ENCODE results near the gene INPP5D.

The INPP5D gene

DNA sequence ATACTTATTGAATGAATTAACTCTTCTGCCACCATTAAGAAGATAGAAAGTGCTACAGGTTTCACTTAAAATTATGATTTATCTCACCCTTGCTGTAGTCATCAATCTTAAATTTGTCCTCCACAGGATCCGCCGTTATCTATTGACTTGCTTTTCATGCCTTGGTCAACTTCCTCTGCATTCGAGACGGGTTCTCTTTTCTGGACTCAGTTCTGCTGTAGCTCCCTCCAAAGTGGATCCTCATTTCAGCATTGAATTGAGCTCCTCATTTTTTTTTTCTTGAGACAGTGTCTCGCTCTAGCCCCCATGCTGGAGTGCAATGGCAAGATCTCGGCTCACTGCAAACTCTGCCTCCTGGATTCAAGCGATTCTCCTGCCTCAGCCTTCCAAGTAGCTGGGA, 27.6 kb downstream of the INPP5D start:
- TF ChIP-seq, protein P1, sequence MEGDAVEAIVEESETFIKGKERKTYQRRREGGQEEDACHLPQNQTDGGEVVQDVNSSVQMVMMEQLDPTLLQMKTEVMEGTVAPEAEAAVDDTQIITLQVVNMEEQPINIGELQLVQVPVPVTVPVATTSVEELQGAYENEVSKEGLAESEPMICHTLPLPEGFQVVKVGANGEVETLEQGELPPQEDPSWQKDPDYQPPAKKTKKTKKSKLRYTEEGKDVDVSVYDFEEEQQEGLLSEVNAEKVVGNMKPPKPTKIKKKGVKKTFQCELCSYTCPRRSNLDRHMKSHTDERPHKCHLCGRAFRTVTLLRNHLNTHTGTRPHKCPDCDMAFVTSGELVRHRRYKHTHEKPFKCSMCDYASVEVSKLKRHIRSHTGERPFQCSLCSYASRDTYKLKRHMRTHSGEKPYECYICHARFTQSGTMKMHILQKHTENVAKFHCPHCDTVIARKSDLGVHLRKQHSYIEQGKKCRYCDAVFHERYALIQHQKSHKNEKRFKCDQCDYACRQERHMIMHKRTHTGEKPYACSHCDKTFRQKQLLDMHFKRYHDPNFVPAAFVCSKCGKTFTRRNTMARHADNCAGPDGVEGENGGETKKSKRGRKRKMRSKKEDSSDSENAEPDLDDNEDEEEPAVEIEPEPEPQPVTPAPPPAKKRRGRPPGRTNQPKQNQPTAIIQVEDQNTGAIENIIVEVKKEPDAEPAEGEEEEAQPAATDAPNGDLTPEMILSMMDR (conservative IDR thresholded peaks at IDR 0.05; ENCODE audit: low read depth, low read length), result no peak
- DNase-seq (ENCODE audit: low read depth), result no peak
- H3K4me3 ChIP-seq (ENCODE audit: low read depth, low read length), result no peak overlapping the region

DNA sequence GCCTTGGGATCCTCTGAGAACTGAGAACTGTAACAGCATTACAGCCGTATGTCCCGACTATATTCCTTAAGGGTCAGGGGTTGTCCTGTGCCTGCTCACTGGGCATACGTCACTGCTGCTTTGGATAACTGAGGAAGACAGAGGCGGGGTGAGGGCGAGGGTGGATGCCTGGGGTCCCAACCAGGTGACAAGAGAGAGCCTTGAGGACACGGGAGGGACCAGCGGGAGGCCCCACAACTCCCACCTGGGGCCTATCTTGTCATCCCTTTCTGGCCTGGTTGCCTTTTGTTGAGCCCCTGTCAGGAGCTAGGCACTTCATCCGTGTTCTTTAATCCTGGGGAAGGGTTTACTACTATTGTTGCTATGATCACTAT, 28.8 kb downstream of the INPP5D start:
- H3K4me3 ChIP-seq (ENCODE audit: low read depth, low read length), result no peak overlapping the region
- DNase-seq (ENCODE audit: low read depth), result no peak
- TF ChIP-seq, protein P1 (conservative IDR thresholded peaks at IDR 0.05; ENCODE audit: low read depth, low read length), result no peak

DNA sequence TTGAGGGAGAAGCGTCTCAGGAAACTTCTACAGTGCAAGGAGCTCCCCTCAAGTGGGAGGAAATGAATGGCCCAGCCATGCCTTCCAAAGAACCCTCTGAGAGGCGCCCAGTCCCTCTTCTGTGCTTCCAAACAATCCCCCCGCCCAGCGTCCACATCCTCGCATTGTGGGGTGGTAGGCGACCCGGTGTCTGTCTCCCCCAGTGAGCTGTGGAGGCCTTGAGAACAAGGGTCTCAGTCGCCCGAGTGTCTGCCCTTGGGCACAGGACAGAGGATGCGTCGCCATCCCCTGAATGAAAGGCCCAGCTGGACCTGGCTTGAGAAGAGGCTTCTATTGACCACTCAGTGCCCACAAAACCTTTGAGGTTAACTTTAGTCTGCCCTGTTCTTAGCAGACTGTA, 29.7 kb downstream of the INPP5D start:
- TF ChIP-seq, protein P1 (conservative IDR thresholded peaks at IDR 0.05; ENCODE audit: low read depth, low read length), result no peak
- DNase-seq (ENCODE audit: low read depth), result no peak
- no peak overlapping the region for H3K4me3 ChIP-seq (ENCODE audit: low read depth, low read length)

DNA sequence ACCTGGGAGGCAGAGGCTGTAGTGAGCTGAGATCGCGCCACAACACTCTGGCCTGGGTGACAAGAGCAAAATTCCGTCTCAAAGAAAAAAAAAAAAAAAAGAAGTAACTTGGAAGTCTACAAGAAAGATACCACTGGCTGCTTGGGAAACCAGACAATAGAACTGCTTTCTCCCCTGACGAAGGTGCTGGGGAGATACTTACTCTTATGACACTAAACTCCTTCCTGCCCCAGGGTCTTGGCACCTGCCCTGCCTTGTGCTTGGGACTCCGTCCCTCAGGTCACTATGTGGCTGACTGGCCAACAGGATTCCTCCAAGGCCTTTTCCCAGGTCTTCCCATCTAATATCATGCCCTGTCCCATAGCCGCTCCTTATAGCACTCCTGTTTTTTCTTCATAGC, 30.7 kb downstream of the INPP5D start:
- H3K4me3 ChIP-seq (ENCODE audit: low read depth, low read length), result no peak overlapping the region
- DNase-seq (ENCODE audit: low read depth), result no peak
- TF ChIP-seq, protein P1 (conservative IDR thresholded peaks at IDR 0.05; ENCODE audit: low read depth, low read length), result no peak

DNA sequence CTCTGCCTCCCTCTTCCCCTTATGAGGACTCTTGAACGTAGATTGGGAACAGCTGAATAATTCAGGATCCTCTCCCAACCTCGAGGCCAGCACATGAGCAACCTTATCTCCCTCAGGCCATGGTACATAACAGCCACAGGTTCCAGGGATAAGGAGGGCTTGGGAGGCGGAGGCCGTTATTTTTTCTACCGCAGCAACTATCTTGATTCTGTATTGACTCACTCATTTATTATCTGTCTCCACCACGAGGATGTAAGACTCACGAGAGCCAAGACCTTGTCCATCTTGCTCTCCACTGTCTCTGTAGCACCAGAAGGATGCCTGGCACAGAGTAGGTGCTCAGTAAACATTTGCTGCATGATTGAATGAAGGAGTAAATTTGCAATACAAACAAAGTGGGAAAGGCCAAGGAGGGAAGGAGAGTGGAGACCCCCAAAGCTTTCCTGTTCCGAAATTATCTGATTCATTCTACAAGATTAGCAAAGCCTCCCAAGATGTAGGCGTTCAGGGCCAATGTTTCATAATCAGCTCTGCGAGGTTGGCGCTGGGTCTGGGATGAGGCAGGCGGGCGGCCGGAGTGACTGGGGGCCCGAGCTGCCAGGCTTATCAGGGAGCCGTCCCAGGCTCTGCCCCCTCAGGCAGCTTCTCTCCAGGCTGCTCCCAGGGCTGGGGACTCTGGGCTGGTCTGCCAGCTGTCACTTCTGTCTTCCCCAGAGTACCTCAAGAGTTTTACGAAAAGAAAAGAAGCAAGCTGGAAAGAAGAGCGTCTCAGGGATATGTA, 31.6 kb downstream of the INPP5D start:
- TF ChIP-seq, protein P1 (conservative IDR thresholded peaks at IDR 0.05; ENCODE audit: low read depth, low read length), result no peak
- H3K4me3 ChIP-seq (ENCODE audit: low read depth, low read length), result no peak overlapping the region
- no peak for DNase-seq (ENCODE audit: low read depth)

DNA sequence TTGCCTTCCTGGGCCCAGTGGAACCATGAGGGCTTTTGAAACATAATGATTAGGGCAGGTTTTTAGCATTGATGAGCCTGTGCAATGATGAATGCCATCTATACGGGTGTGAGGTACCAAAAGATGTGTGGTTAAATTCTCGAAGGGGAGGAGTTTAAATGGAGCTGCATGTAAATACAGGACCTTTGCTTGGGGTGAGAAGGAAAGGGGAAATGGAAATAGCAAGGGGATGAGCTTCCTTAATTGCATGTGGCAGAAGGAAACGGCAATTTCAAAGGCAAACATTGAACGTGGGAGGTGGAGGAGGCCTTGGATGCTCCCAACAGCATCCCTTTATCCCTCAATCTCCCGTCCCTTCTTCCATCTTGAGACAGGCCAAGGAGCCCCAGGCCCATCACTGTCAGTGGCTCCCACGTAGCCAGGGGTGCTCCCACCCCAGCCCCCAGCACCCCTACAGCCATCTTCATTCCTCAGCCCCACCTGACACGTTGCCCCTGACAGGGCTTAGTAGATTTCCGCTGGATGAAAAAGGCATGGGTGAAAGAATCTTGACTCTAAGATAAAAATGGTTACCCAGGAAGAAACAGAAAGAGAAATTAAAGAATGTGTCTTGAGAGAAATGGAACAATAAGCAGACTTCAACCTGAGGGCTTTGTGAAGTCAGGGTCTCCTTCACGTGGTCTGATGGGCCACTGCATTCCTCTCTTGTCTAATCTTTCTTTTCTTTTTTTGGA, 32.5 kb downstream of the INPP5D start:
- H3K4me3 ChIP-seq (ENCODE audit: low read depth, low read length), result no peak overlapping the region
- TF ChIP-seq, protein P1 (conservative IDR thresholded peaks at IDR 0.05; ENCODE audit: low read depth, low read length), result no peak
- no peak for DNase-seq (ENCODE audit: low read depth)

DNA sequence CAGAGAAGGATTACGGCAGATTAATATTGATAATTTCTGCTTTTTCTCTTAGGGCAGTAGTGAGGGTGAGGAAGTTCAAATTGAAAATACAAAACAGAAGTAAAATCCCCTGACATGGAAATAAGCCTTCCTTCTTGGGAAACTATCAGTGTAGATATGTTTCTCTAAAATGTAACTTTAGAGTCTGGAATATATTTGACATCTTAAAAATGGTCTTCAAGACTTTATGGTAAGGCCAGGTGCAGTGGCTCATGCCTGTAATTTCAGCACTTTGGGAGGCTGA, 33.0 kb downstream of the INPP5D start:
- DNase-seq (ENCODE audit: low read depth), result no peak
- no peak overlapping the region for H3K4me3 ChIP-seq (ENCODE audit: low read depth, low read length)

More for the DNA sequence above, 33.0 kb downstream of the INPP5D start:
- TF ChIP-seq, protein P1 (conservative IDR thresholded peaks at IDR 0.05; ENCODE audit: low read depth, low read length), result no peak

All from choroid plexus epithelial cell (primary cell).